SU-DHL-6 (cell line): ENCODE results near the gene TMC1.

Experiments used
- EZH2phosphoT487 ChIP-seq: fragments of 200-600 bp; sonication (generic), shearing (Covaris generic); conservative IDR thresholded peaks from 2 replicates; pipeline ENCODE4 v1.6.1; 2018; ENCODE audit warnings: mild to moderate bottlenecking, antibody characterized with exemption, low read length, moderate library complexity, mixed read lengths
- TF ChIP-seq, protein P1 (sequence below): fragments of 200-600 bp; sonication (generic); IDR thresholded peaks from one replicate; pipeline ENCODE4 v1.5.1; 2017; ENCODE audit warnings: antibody characterized with exemption, mild to moderate bottlenecking, low read length, moderate library complexity; ENCODE audit not compliant: insufficient read depth, poor library complexity, severe bottlenecking

DNA sequence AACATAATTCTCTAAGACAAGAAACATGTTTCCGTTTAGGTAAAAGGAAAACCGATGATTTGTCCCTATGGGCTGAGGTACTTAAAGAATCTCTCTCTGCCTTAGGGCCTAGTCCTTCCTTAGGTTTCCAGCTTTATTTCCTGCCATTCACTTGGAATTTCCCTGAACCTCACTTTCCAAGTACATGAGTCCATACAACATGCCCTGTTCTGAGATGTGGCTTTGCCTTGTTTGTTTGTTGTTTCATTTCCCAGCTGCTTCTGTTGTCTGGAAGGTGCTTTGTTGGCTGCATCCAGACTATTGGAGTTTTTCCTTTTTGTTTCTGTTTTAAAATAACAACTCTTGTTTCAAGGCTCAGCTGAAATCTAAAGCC, 336.2 kb downstream of the TMC1 start:
- TF ChIP-seq, protein P1, sequence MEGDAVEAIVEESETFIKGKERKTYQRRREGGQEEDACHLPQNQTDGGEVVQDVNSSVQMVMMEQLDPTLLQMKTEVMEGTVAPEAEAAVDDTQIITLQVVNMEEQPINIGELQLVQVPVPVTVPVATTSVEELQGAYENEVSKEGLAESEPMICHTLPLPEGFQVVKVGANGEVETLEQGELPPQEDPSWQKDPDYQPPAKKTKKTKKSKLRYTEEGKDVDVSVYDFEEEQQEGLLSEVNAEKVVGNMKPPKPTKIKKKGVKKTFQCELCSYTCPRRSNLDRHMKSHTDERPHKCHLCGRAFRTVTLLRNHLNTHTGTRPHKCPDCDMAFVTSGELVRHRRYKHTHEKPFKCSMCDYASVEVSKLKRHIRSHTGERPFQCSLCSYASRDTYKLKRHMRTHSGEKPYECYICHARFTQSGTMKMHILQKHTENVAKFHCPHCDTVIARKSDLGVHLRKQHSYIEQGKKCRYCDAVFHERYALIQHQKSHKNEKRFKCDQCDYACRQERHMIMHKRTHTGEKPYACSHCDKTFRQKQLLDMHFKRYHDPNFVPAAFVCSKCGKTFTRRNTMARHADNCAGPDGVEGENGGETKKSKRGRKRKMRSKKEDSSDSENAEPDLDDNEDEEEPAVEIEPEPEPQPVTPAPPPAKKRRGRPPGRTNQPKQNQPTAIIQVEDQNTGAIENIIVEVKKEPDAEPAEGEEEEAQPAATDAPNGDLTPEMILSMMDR, result no peak
- TF ChIP-seq EZH2phosphoT487, result no peak
